Ecto neural progenitor cell (in vitro differentiated cells): ENCODE data around the gene HOXB2.

ENCODE experiments used
- DNase-seq: peaks from one replicate; pipeline ENCODE4 v3.0.0-alpha.2; 2018; ENCODE audit warnings: low spot score

Gene HOXB2

GRCh38 chr17:48552466-48553189 is 7.7 kb upstream of the HOXB2 start:
- DNase-seq = no peak

- peak; percentile 71 for DNase-seq
Observed at GRCh38 chr17:48551596-48552465, 6.9 kb upstream of the HOXB2 start.

- DNase-seq = no peak
Observed at GRCh38 chr17:48551214-48551555, 6.3 kb upstream of the HOXB2 start.

GRCh38 chr17:48550502-48551213 is 5.7 kb upstream of the HOXB2 start:
- DNase-seq = no peak

- DNase-seq = no peak
Observed at GRCh38 chr17:48549914-48550501, 5.1 kb upstream of the HOXB2 start.

GRCh38 chr17:48549281-48549630 is 4.3 kb upstream of the HOXB2 start:
- DNase-seq = no peak

GRCh38 chr17:48548523-48549280 is 3.8 kb upstream of the HOXB2 start:
- DNase-seq = no peak

GRCh38 chr17:48547808-48548522 is 3.1 kb upstream of the HOXB2 start:
- no peak for DNase-seq

GRCh38 chr17:48546924-48547807 is 2.3 kb upstream of the HOXB2 start:
- no peak for DNase-seq

GRCh38 chr17:48546137-48546923 is 1.4 kb upstream of the HOXB2 start:
- DNase-seq = no peak

GRCh38 chr17:48545539-48545938 is 630 bp upstream of the HOXB2 start:
- DNase-seq = no peak

- peak; percentile 85 for DNase-seq
Observed at GRCh38 chr17:48544349-48545021, 424 bp downstream of the HOXB2 start.

- no peak for DNase-seq
Observed at GRCh38 chr17:48543854-48544348, 1.0 kb downstream of the HOXB2 start.

- DNase-seq = peak; percentile 89
Observed at GRCh38 chr17:48543107-48543853, 1.6 kb downstream of the HOXB2 start.

- DNase-seq = no peak
Observed at GRCh38 chr17:48542698-48543106, 2.2 kb downstream of the HOXB2 start.

- DNase-seq = no peak
Observed at GRCh38 chr17:48542114-48542656, 2.7 kb downstream of the HOXB2 start.

GRCh38 chr17:48541577-48542113 is 3.3 kb downstream of the HOXB2 start:
- no peak for DNase-seq
